Measurements from ENCODE around the gene RPL37A. TPM values are rescaled to one million over a fixed set of nuclear protein-coding genes. Genes with fewer than 3 reads are reported as not detected.

RPL37A gene
- total and polyA plus RNA-seq, 2 of the 4 experiments (the other 2 are of a cell fraction), result 341 to 1,572 TPM

DNA sequence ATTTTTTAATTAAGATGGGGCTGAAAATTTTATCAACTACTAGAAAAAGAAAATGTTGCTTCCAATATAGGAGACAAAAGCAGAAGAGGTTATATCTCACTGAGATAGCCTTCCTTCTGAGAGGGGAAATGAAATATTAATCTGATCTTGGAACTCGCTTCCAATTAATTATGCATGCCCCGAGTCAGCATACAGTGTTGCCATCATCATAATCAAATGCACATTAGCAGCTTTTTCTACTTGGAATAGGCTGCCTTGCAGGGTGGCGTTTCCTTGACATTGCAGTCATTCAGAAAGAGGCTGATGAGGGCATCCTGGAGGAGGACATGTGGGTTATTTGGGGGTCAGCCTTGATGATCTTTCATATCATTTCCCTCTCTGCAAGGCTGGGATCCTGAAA lies 18.4 kb upstream of the RPL37A start:
- no peak overlapping the region for H4K8ac ChIP-seq (ENCODE audit: low read depth in 2 of 2, low read length in 2 of 2)
- intact Hi-C loops (cut with micrococcal nuclease) (no loop called here), dilution Hi-C loops (cut with HindIII; ENCODE audit: low sequenced_read_pairs, unreplicated experiment) (no loop called here), in situ Hi-C loops (cut with MboI; ENCODE audit: low sequenced_read_pairs) (no loop called here)
- no peak overlapping the region for H2BK20ac ChIP-seq (ENCODE audit: low read depth, low read length)
- BruUV-seq (replicated peaks), result no TSS peak
- CTCF ChIA-PET, result no interaction called here
- peaks cover 19% of the 10 kb centered on the region for H3K9me1 ChIP-seq (ENCODE audit: insufficient read depth, low read length)
- H3K14ac ChIP-seq (replicated peaks; ENCODE audit: low read depth, low read length), result no peak overlapping the region
- H3K4me1 ChIP-seq (ENCODE audit: control insufficient read depth, insufficient read depth, low read length), result no peaks in the 10 kb centered on the region; the same call in 1 of the 2 replicates
- no peak overlapping the region for H2BK120ac ChIP-seq (ENCODE audit: low read depth, low read length)
- no peak overlapping the region for H3K4ac ChIP-seq (ENCODE audit: low read depth, low read length)
- no peak overlapping the region for H2BK15ac ChIP-seq (ENCODE audit: low read depth, low read length)
- no peak overlapping the region for H3K27ac ChIP-seq (ENCODE audit: insufficient read depth, low read length)
- no peak overlapping the region for H2BK5ac ChIP-seq (ENCODE audit: low read depth, low read length, poor library complexity, severe bottlenecking)
- H2AFZ ChIP-seq (replicated peaks; ENCODE audit: low read length, poor library complexity), result no peak overlapping the region
- DNase-seq (no peak), ATAC-seq (ENCODE audit: low read depth) (no peak)
- TF ChIP-seq RAD21 (IDR thresholded peaks at IDR 0.05; ENCODE audit: low read length) (no peak), RCOR1 (IDR thresholded peaks at IDR 0.05; ENCODE audit: insufficient replicate concordance, low read length) (no peak), POLR2A (IDR thresholded peaks at IDR 0.05; ENCODE audit: low read depth, low read length) (no peak), NFE2L2 (IDR thresholded peaks at IDR 0.05; ENCODE audit: low read depth, low read length) (no peak), CEBPB (IDR thresholded peaks at IDR 0.05; ENCODE audit: low read depth, low read length) (no peak), MAZ (IDR thresholded peaks at IDR 0.05; ENCODE audit: borderline replicate concordance, low read depth, low read length) (no peak), BHLHE40 (IDR thresholded peaks at IDR 0.05; ENCODE audit: low read depth, low read length) (no peak), MXI1 (IDR thresholded peaks at IDR 0.05; ENCODE audit: borderline replicate concordance, low read depth, low read length) (no peak), FOS (IDR thresholded peaks at IDR 0.05; ENCODE audit: low read depth, low read length) (no peak)
- TF ChIP-seq, protein P1, sequence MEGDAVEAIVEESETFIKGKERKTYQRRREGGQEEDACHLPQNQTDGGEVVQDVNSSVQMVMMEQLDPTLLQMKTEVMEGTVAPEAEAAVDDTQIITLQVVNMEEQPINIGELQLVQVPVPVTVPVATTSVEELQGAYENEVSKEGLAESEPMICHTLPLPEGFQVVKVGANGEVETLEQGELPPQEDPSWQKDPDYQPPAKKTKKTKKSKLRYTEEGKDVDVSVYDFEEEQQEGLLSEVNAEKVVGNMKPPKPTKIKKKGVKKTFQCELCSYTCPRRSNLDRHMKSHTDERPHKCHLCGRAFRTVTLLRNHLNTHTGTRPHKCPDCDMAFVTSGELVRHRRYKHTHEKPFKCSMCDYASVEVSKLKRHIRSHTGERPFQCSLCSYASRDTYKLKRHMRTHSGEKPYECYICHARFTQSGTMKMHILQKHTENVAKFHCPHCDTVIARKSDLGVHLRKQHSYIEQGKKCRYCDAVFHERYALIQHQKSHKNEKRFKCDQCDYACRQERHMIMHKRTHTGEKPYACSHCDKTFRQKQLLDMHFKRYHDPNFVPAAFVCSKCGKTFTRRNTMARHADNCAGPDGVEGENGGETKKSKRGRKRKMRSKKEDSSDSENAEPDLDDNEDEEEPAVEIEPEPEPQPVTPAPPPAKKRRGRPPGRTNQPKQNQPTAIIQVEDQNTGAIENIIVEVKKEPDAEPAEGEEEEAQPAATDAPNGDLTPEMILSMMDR (conservative IDR thresholded peaks at IDR 0.05; ENCODE audit: low read depth, low read length), result no peak
- TF ChIP-seq, protein P2, sequence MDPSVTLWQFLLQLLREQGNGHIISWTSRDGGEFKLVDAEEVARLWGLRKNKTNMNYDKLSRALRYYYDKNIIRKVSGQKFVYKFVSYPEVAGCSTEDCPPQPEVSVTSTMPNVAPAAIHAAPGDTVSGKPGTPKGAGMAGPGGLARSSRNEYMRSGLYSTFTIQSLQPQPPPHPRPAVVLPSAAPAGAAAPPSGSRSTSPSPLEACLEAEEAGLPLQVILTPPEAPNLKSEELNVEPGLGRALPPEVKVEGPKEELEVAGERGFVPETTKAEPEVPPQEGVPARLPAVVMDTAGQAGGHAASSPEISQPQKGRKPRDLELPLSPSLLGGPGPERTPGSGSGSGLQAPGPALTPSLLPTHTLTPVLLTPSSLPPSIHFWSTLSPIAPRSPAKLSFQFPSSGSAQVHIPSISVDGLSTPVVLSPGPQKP (IDR thresholded peaks at IDR 0.05; ENCODE audit: borderline replicate concordance, low read depth, low read length), result no peak
- no peak overlapping the region for H3K4me2 ChIP-seq (ENCODE audit: low read depth, low read length)
- H4K5ac ChIP-seq (ENCODE audit: low read depth, low read length), result no peak overlapping the region
- no peaks in the 10 kb centered on the region; a peak in 1 of 4 replicates for H3K79me1 ChIP-seq (ENCODE audit: low read depth in 1 of 2, low read length in 2 of 2)
- POLR2A ChIA-PET (ENCODE audit: unreplicated experiment), result no interaction called here
- H3K23ac ChIP-seq (ENCODE audit: low read depth, low read length), result no peak overlapping the region
- no peaks in the 10 kb centered on the region for H3K27me3 ChIP-seq (ENCODE audit: control insufficient read depth, insufficient read depth, low read length)
- no peak overlapping the region for H3K9ac ChIP-seq (ENCODE audit: low read depth, low read length)
- H2AK9ac ChIP-seq (replicated peaks; ENCODE audit: low read depth, low read length, poor library complexity), result no peak overlapping the region
- H4K91ac ChIP-seq (ENCODE audit: insufficient read depth, low read depth, low read length), result no peak overlapping the region
- no peak overlapping the region for H3K56ac ChIP-seq (ENCODE audit: extremely low read depth, insufficient read depth, low read length)
- H3K9me3 ChIP-seq (ENCODE audit: control insufficient read depth, insufficient read depth, low read length), result no peaks in the 10 kb centered on the region
- WGBS, 2 experiments (ENCODE audit: extremely low coverage in 2 of 2, insufficient read length in 1 of 2), result no CpG with 5 or more reads among the region's 3 CpGs
- no peak overlapping the region for H2AK5ac ChIP-seq (ENCODE audit: low read depth, low read length)
- H3K4me3 ChIP-seq (ENCODE audit: insufficient read depth, low read depth, low read length), result no peak overlapping the region
- H3K36me3 ChIP-seq (ENCODE audit: control insufficient read depth, insufficient read depth, low read length), result peaks cover 21% of the 10 kb centered on the region
- H3K18ac ChIP-seq (ENCODE audit: low read depth, low read length), result no peak overlapping the region
- no peaks in the 10 kb centered on the region for H4K20me1 ChIP-seq (ENCODE audit: insufficient read depth, low read length)

All from IMR-90 (cell line).